ENCODE data around the gene NFATC3.

- TF ChIP-seq EP300 (IDR thresholded peaks at IDR 0.05; ENCODE audit: low read depth) (no peak), CTCF (IDR thresholded peaks at IDR 0.05) (no peak), POLR2A (IDR thresholded peaks at IDR 0.05) (no peak)
Measured at GRCh38 chr16:68186877-68187276, 101.7 kb downstream of the NFATC3 start.
